ENCODE data around the gene CCDC185. TPM values are rescaled to one million over a fixed set of nuclear protein-coding genes. Genes with fewer than 3 reads are reported as not detected.

The CCDC185 gene
- total RNA-seq, 4 donors from 2014 or later: not detected

DNA sequence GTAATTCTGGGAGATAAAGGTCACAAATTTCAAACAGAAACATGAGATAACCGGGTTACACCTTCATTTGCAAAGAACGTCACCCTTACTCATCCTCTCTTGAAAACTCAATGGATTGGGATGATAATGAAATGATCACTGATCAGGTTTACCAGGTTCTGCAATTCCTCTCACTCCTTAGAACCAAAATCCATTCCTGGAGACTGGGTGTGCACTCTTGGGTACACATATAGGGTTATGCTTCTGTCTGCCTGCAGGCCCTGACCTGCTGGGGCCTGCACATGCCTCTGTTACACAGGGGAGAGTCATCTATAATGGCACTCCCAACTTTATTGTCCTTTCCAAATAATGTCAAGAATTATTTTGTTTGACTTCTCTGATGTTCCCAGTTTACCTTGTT is 37.5 kb upstream of the CCDC185 start:
- H3K9me3 ChIP-seq: no peaks in the 10 kb centered on the region
- no peaks in the 10 kb centered on the region for H3K27me3 ChIP-seq
- peak in 1 of 3 donors; percentile 54 for TF ChIP-seq POLR2AphosphoS5 (IDR thresholded peaks at IDR 0.05)
- no peak for TF ChIP-seq EP300 (IDR thresholded peaks at IDR 0.05)
- peak overlapping the region; percentile 8 for H3K27ac ChIP-seq
- WGBS: 55% methylated on average over 2 of the region's 2 CpGs
- H3K4me3 ChIP-seq: no peak overlapping the region
- no peaks in the 10 kb centered on the region for H3K4me1 ChIP-seq
- H3K36me3 ChIP-seq: no peaks in the 10 kb centered on the region
- no peak for DNase-seq (ENCODE audit: low spot score in 2 of 2)

DNA sequence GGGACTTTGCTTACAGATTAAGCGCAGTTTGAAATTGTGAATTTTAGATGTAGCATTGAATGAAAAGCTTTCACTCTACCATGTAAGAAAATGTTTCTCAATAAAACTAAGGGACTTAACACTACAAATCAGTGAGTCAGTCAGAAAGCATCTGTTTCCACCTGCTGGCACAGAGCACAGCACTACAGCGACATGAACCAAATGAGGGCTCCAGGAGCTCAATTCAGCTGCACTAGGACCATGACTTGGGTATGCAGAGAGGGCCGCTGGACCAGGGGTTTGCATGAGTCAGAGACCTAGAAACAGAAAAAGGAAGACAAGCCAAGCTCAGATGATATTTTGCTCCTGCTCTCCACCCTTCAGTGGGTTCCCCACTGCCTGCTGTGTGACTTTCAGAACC is 34.4 kb upstream of the CCDC185 start:
- no peak overlapping the region for H3K27ac ChIP-seq
- no peak for DNase-seq (ENCODE audit: low spot score in 2 of 2)
- no peak overlapping the region for H3K4me3 ChIP-seq
- no peaks in the 10 kb centered on the region for H3K27me3 ChIP-seq
- no peak for TF ChIP-seq EP300 (IDR thresholded peaks at IDR 0.05)
- no peak for TF ChIP-seq POLR2AphosphoS5 (IDR thresholded peaks at IDR 0.05)
- TF ChIP-seq POLR2A (IDR thresholded peaks at IDR 0.05): no peak
- WGBS: 87% methylated on average over 3 of the region's 3 CpGs
- no peaks in the 10 kb centered on the region for H3K9me3 ChIP-seq
- H3K36me3 ChIP-seq: no peaks in the 10 kb centered on the region
- peaks cover 11% of the 10 kb centered on the region for H3K4me1 ChIP-seq

DNA sequence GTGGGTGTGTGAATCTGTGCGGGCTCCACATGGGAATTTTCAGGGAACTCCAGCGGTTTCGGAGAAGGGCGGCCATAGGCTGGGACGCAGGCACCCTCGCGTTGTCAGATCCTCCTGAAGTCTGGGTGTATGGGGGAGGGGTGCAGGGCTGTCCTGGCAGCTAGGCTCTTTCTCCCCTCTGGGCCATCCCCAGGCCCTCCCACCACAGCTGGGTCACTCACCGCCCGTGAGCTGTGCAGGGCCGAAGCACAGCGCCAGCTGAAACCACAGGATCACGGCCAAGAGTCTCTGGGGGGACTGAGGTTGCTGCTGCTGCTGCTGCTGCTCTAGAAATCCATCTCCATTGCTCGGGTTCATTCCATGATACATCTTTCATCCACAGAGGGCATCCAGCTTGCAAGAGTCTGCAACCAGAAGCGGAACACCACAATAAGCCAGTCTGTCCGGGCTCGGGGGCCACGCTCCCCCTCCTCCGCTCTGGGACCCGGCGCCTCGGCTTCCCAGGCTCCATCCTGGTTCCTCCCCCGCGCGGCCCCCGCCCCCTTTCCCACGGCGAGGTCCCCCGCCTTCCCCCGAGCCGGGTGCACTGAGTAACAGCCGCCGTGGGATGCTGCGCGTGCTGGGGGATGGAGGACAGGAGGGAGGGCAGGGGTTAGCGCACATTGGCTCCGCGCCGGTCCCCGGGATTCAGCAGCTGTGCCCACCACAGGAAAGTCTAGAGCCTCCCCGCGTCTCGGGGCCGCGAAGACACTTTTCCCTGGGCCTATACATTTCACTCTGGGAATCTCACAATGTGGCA is 30.0 kb upstream of the CCDC185 start:
- Histone ChIP-seq H3K4me1 (peaks cover 24% of the 10 kb centered on the region), H3K36me3 (no peaks in the 10 kb centered on the region), H3K9me3 (no peaks in the 10 kb centered on the region), H3K27ac (no peak overlapping the region), H3K4me3 (peak overlapping the region; percentile 61), H3K27me3 (peaks cover 19% of the 10 kb centered on the region)
- no peak for DNase-seq (ENCODE audit: low spot score in 2 of 2)
- no peak for TF ChIP-seq POLR2A (IDR thresholded peaks at IDR 0.05)
- TF ChIP-seq CTCF (IDR thresholded peaks at IDR 0.05): no peak
- no peak for TF ChIP-seq EP300 (IDR thresholded peaks at IDR 0.05)
- TF ChIP-seq POLR2AphosphoS5 (IDR thresholded peaks at IDR 0.05): no peak
- under 1% methylated on average over 13 of the region's 44 CpGs for WGBS

DNA sequence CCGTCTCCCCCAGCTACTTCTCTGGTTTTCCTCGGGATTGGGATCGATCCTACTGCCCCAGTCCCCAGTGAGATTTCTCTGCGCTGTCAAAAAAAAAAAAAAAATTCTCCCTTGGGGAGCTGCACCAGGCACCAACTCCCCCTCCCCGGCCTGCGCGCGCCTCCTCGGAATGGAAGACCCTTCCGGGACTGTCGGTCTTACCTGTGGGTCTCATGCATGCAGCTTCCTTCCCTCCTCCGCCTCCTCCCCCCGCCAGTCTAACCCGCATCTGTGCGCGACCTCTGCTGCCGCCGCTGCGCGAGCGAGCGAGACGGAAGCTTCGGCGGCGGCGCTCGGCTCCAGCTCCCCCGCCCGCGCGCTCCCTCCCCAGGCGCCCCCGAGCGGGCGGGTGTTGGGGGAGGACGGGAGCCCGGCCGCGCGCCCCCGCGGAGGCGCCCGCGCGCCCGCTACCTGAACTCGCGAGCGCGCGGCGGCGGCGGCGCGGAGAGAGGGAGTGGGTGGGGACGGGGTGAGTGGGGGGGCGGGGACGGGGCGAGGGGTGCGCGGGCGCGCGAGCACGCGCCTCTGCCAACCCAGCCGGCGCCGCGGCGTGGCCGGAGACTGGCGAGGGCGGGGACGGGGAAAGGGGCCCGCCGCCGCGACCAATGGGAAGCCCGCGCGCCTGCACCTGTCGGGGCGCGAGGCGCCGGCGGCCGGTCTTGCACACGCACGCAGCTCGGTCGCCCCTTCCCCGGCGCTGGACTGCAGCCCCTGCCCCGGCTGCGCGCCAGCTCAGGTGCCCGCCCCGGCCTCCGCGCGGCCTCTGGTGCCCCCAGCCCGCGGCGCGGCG is 29.1 kb upstream of the CCDC185 start, which contains the start of gene SUSD4:
Gene SUSD4 (minus strand): TSS at position 321 of the 829 bp plus-strand sequence. CDS start 751 bp downstream, outside the sequence.
- Histone ChIP-seq H3K36me3 (no peaks in the 10 kb centered on the region), H3K27me3 (peaks cover 19% of the 10 kb centered on the region), H3K27ac (no peak within 1 kb of the TSS), H3K9me3 (no peaks in the 10 kb centered on the region), H3K4me1 (peaks cover 24% of the 10 kb centered on the region), H3K4me3 (peak within 1 kb of the TSS; percentile 61)
- DNase-seq (ENCODE audit: low spot score in 2 of 2): no peak
- 0% methylated on average over 4 of the region's 111 CpGs for WGBS
- TF ChIP-seq CTCF (IDR thresholded peaks at IDR 0.05) (no peak), POLR2A (IDR thresholded peaks at IDR 0.05) (no peak), POLR2AphosphoS5 (IDR thresholded peaks at IDR 0.05) (no peak), EP300 (IDR thresholded peaks at IDR 0.05) (no peak)

GRCh38 chr1:223364685-223365382 is 28.4 kb upstream of the CCDC185 start:
- H3K4me1 ChIP-seq: peaks cover 24% of the 10 kb centered on the region
- H3K4me3 ChIP-seq: peak overlapping the region; percentile 61
- WGBS: 17% methylated on average over 19 of the region's 55 CpGs
- no peaks in the 10 kb centered on the region for H3K36me3 ChIP-seq
- no peak overlapping the region for H3K27ac ChIP-seq
- H3K9me3 ChIP-seq: no peaks in the 10 kb centered on the region
- TF ChIP-seq POLR2AphosphoS5 (IDR thresholded peaks at IDR 0.05): no peak
- no peak for TF ChIP-seq POLR2A (IDR thresholded peaks at IDR 0.05)
- no peak for TF ChIP-seq CTCF (IDR thresholded peaks at IDR 0.05)
- no peak for TF ChIP-seq EP300 (IDR thresholded peaks at IDR 0.05)
- DNase-seq (ENCODE audit: low spot score in 2 of 2): no peak
- peaks cover 19% of the 10 kb centered on the region for H3K27me3 ChIP-seq

Measured in suprapubic skin (tissue), 4 donors.